ENCODE measurements around the gene ILRUN.

- no peak for TF ChIP-seq CTCF (IDR thresholded peaks at IDR 0.05)
- TF ChIP-seq REST (IDR thresholded peaks at IDR 0.05; ENCODE audit: insufficient read depth in 1 of 2, low read depth in 2 of 2, low read length in 1 of 2) = no peak
These were observed 33.2 kb downstream of the ILRUN start for GRCh38 chr6:34663371-34663770.

Data from Panc1 (cell line).